ENCODE results near the gene RBFOX2. TPM values are rescaled to one million over a fixed set of nuclear protein-coding genes. Genes with fewer than 3 reads are reported as not detected.
A peak's percentile ranks its signal among the peaks of the same experiment; 100 is the strongest.

Gene RBFOX2
- total and polyA plus RNA-seq, 2 donors (not counting 1 experiment from before 2014, with no cell fraction given): 173 to 190 TPM

GRCh38 chr22:35947794-35948425, 80.7 kb downstream of the RBFOX2 start:
- H2AFZ ChIP-seq (ENCODE audit: low read length): no peak overlapping the region
- no peak overlapping the region for H3K4me3 ChIP-seq (replicated peaks in 1 of 4; ENCODE audit: control extremely low read depth in 1 of 4, insufficient read depth in 1 of 4, low read depth in 3 of 4, low read length in 4 of 4)
- H3K79me2 ChIP-seq (ENCODE audit: control insufficient read depth, insufficient read depth, low read length): peaks cover 26% of the 10 kb centered on the region
- H4K20me1 ChIP-seq (ENCODE audit: control insufficient read depth, extremely low read depth, insufficient read depth, low read length): no peaks in the 10 kb centered on the region
- H3K9me3 ChIP-seq (ENCODE audit: control insufficient read depth, insufficient read depth, low read depth, low read length): no peaks in the 10 kb centered on the region
- no peaks in the 10 kb centered on the region for H3K27me3 ChIP-seq (ENCODE audit: control insufficient read depth, insufficient read depth, low read length)
- no peaks in the 10 kb centered on the region for H3K36me3 ChIP-seq (ENCODE audit: control insufficient read depth, insufficient read depth, low read length)
- TF ChIP-seq EZH2 (IDR thresholded peaks at IDR 0.05; ENCODE audit: low read length, missing control alignments) (no peak), CTCF (conservative IDR thresholded peaks at IDR 0.05 in 1 of 2, IDR thresholded peaks at IDR 0.05 in 1 of 2; ENCODE audit: low read depth in 1 of 2, low read length in 2 of 2) (no peak)
- no peak overlapping the region for H3K9ac ChIP-seq (ENCODE audit: insufficient read depth, low read length)
- peak; percentile 55 to 70 for DNase-seq (ENCODE audit: low read depth in 2 of 2)
- no peaks in the 10 kb centered on the region for H3K4me1 ChIP-seq (ENCODE audit: control insufficient read depth, extremely low read depth, insufficient read depth, low read length)
- no peak overlapping the region for H3K27ac ChIP-seq (ENCODE audit: insufficient read depth, low read length)
- no peak overlapping the region for H3K4me2 ChIP-seq (ENCODE audit: extremely low read depth, insufficient read depth, low read length)

- no peaks in the 10 kb centered on the region for H3K4me1 ChIP-seq (ENCODE audit: control insufficient read depth, extremely low read depth, insufficient read depth, low read length)
These were observed 84.2 kb downstream of the RBFOX2 start for GRCh38 chr22:35944458-35944857.

GRCh38 chr22:35940166-35940565, 88.5 kb downstream of the RBFOX2 start:
- Histone ChIP-seq H3K4me3 (replicated peaks in 1 of 4; ENCODE audit: control extremely low read depth in 1 of 4, insufficient read depth in 1 of 4, low read depth in 3 of 4, low read length in 4 of 4) (no peak overlapping the region), H3K9me3 (ENCODE audit: control insufficient read depth, insufficient read depth, low read depth, low read length) (no peaks in the 10 kb centered on the region), H3K9ac (ENCODE audit: insufficient read depth, low read length) (no peak overlapping the region), H3K27ac (ENCODE audit: insufficient read depth, low read length) (no peak overlapping the region), H2AFZ (ENCODE audit: low read length) (no peak overlapping the region), H3K4me2 (ENCODE audit: extremely low read depth, insufficient read depth, low read length) (no peak overlapping the region), H3K79me2 (ENCODE audit: control insufficient read depth, insufficient read depth, low read length) (peaks cover 30% of the 10 kb centered on the region), H3K27me3 (ENCODE audit: control insufficient read depth, insufficient read depth, low read length) (no peaks in the 10 kb centered on the region), H4K20me1 (ENCODE audit: control insufficient read depth, extremely low read depth, insufficient read depth, low read length) (no peaks in the 10 kb centered on the region), H3K36me3 (ENCODE audit: control insufficient read depth, insufficient read depth, low read length) (no peaks in the 10 kb centered on the region), H3K4me1 (ENCODE audit: control insufficient read depth, extremely low read depth, insufficient read depth, low read length) (peaks cover 2% of the 10 kb centered on the region)
- TF ChIP-seq CTCF (conservative IDR thresholded peaks at IDR 0.05 in 1 of 2, IDR thresholded peaks at IDR 0.05 in 1 of 2; ENCODE audit: low read depth in 1 of 2, low read length in 2 of 2): no peak
- TF ChIP-seq EZH2 (IDR thresholded peaks at IDR 0.05; ENCODE audit: low read length, missing control alignments): no peak
- DNase-seq (ENCODE audit: low read depth in 2 of 2): peak in 1 of 2 donors; percentile 62

More at GRCh38 chr22:35944458-35944857, 84.2 kb downstream of the RBFOX2 start:
- Histone ChIP-seq H3K27me3 (ENCODE audit: control insufficient read depth, insufficient read depth, low read length) (no peaks in the 10 kb centered on the region), H4K20me1 (ENCODE audit: control insufficient read depth, extremely low read depth, insufficient read depth, low read length) (no peaks in the 10 kb centered on the region), H3K9me3 (ENCODE audit: control insufficient read depth, insufficient read depth, low read depth, low read length) (no peaks in the 10 kb centered on the region), H3K27ac (ENCODE audit: insufficient read depth, low read length) (no peak overlapping the region), H3K4me2 (ENCODE audit: extremely low read depth, insufficient read depth, low read length) (peak overlapping the region; percentile 66), H3K4me3 (replicated peaks in 1 of 4; ENCODE audit: control extremely low read depth in 1 of 4, insufficient read depth in 1 of 4, low read depth in 3 of 4, low read length in 4 of 4) (peak overlapping the region in 1 of 4 experiments; percentile 26), H3K79me2 (ENCODE audit: control insufficient read depth, insufficient read depth, low read length) (peaks cover 36% of the 10 kb centered on the region), H3K9ac (ENCODE audit: insufficient read depth, low read length) (no peak overlapping the region), H3K36me3 (ENCODE audit: control insufficient read depth, insufficient read depth, low read length) (no peaks in the 10 kb centered on the region), H2AFZ (ENCODE audit: low read length) (no peak overlapping the region)
- no peak for DNase-seq (ENCODE audit: low read depth in 2 of 2)
- TF ChIP-seq EZH2 (IDR thresholded peaks at IDR 0.05; ENCODE audit: low read length, missing control alignments) (no peak), CTCF (conservative IDR thresholded peaks at IDR 0.05 in 1 of 2, IDR thresholded peaks at IDR 0.05 in 1 of 2; ENCODE audit: low read depth in 1 of 2, low read length in 2 of 2) (no peak)

Measured in fibroblast of lung (primary cell).